Vagina (tissue), 2 donors: ENCODE measurements around the gene CFTR.

Experiments
- CTCF ChIP-seq, 3 experiments: fragments of 450-650 bp in 2 of 3; fragments of 200-600 bp in 1 of 3; sonication (generic) in 1 of 3; IDR thresholded peaks; one replicate each; pipeline ENCODE4 v1.5.1; 2017 to 2019; ENCODE audit warnings: antibody characterized with exemption in 3 of 3, mild to moderate bottlenecking in 2 of 3, moderate library complexity in 2 of 3
- POLR2A ChIP-seq, 2 donors: fragments of 450-650 bp; IDR thresholded peaks; one replicate each; pipeline ENCODE4 v1.6.1; 2017; ENCODE audit warnings: antibody characterized with exemption in 2 of 2, mild to moderate bottlenecking in 2 of 2, moderate library complexity in 2 of 2

- TF ChIP-seq CTCF (IDR thresholded peaks at IDR 0.05) (no peak), POLR2A (IDR thresholded peaks at IDR 0.05) (no peak)
These were observed 75.4 kb downstream of the CFTR start for GRCh38 chr7:117555260-117555659.
